A549 (cell line): Measurements from ENCODE around the gene FBXO5.

Experiments
- CTCF ChIP-seq: fragments of >200 bp; sonication (Bioruptor Twin); formaldehyde crosslinking; IDR thresholded peaks from 3 replicates; pipeline ENCODE4 v1.5.1; 2016
- EP300 ChIP-seq, 2 experiments: fragments of >200 bp; sonication (Bioruptor Twin); formaldehyde crosslinking; IDR thresholded peaks; 2 replicates in 1 of 2; 3 replicates in 1 of 2; pipeline ENCODE4 v1.6.1; 2016 to 2017
- NPAS2 ChIP-seq: fragments of 250-450 bp; sonication (Bioruptor Pico); IDR thresholded peaks from 2 replicates; pipeline ENCODE4 v1.8.0; 2022; ENCODE audit warnings: mild to moderate bottlenecking, moderate library complexity, borderline replicate concordance
- POLR2A ChIP-seq: IDR thresholded peaks from 2 replicates; pipeline ENCODE4 v1.6.1; 2012; ENCODE audit warnings: mild to moderate bottlenecking, low read length
- SMC3 ChIP-seq: fragments of >200 bp; sonication (Bioruptor Twin); formaldehyde crosslinking; IDR thresholded peaks from 3 replicates; pipeline ENCODE4 v1.6.1; 2018; ENCODE audit warnings: inconsistent platforms

- no peak for TF ChIP-seq NPAS2
- TF ChIP-seq SMC3 = no peak
- no peak for TF ChIP-seq CTCF
- TF ChIP-seq EP300 (IDR thresholded peaks at IDR 0.05) = no peak
- no peak for TF ChIP-seq POLR2A
Observed at GRCh38 chr6:152981989-152982903, 595 bp downstream of the FBXO5 start.
